Peyer's patch (tissue), 4 donors: ENCODE data around the gene DKKL1.

Experiments used
- CTCF ChIP-seq, 6 experiments: fragments of 450-650 bp in 4 of 6; fragments of 200-600 bp in 2 of 6; sonication (generic) in 1 of 6; IDR thresholded peaks; one replicate each; pipeline ENCODE4 v1.5.1; 2017 to 2019; ENCODE audit warnings: antibody characterized with exemption in 6 of 6, mild to moderate bottlenecking in 3 of 6, moderate library complexity in 1 of 6
- POLR2A ChIP-seq, 2 donors: fragments of 450-650 bp; IDR thresholded peaks; one replicate each; pipeline ENCODE4 v1.5.1; 2017; ENCODE audit warnings: antibody characterized with exemption in 2 of 2, mild to moderate bottlenecking in 2 of 2, moderate library complexity in 2 of 2

GRCh38 chr19:49408816-49409440 is 45.3 kb downstream of the DKKL1 start:
- TF ChIP-seq POLR2A (IDR thresholded peaks at IDR 0.05) (no peak), CTCF (IDR thresholded peaks at IDR 0.05) (no peak)
